Mesenchymal stem cell (in vitro differentiated cells and primary cell): ENCODE results near the gene C19orf85.

Experiments used
- DNase-seq: peaks from one replicate; pipeline ENCODE4 v3.0.0-alpha.2; 2013
- H2AFZ ChIP-seq: one replicate; pipeline ENCODE4 v1.6.1; 2013; ENCODE audit warnings: low read depth, mild to moderate bottlenecking, control low read depth, inconsistent platforms, low read length, moderate library complexity
- H2AK5ac ChIP-seq: 2 replicates; pipeline ENCODE4 v1.6.1; 2013; ENCODE audit warnings: low read length, moderate library complexity, mild to moderate bottlenecking, inconsistent platforms; ENCODE audit not compliant: severe bottlenecking
- H2BK120ac ChIP-seq: one replicate; pipeline ENCODE4 v1.6.1; 2013; ENCODE audit warnings: low read depth, mild to moderate bottlenecking, inconsistent platforms, low read length, moderate library complexity
- H2BK12ac ChIP-seq, 2 experiments: one replicate each; pipeline ENCODE4 v1.6.1; 2013; ENCODE audit warnings: inconsistent platforms in 2 of 2, low read length in 2 of 2, mild to moderate bottlenecking in 2 of 2, moderate library complexity in 2 of 2, control low read depth in 1 of 2
- H2BK15ac ChIP-seq: one replicate; pipeline ENCODE4 v1.6.1; 2013; ENCODE audit warnings: mild to moderate bottlenecking, low read depth, inconsistent platforms; ENCODE audit not compliant: poor library complexity, severe bottlenecking
- H2BK5ac ChIP-seq: 2 replicates; pipeline ENCODE4 v1.6.1; 2013; ENCODE audit warnings: low read depth, mild to moderate bottlenecking, low read length, control low read depth, inconsistent platforms; ENCODE audit not compliant: poor library complexity, severe bottlenecking
- H3K14ac ChIP-seq, 2 experiments: one replicate each; pipeline ENCODE4 v1.6.1; 2013; ENCODE audit warnings: inconsistent platforms in 2 of 2, low read length in 2 of 2, control low read depth in 1 of 2, mild to moderate bottlenecking in 1 of 2, moderate library complexity in 1 of 2
- H3K18ac ChIP-seq, 2 experiments: one replicate each; pipeline ENCODE4 v1.6.1; 2013; ENCODE audit warnings: inconsistent platforms in 2 of 2, low read length in 2 of 2, control low read depth in 1 of 2, low read depth in 1 of 2, mild to moderate bottlenecking in 1 of 2
- H3K23ac ChIP-seq, 2 experiments: one replicate each; pipeline ENCODE4 v1.6.1; 2013; ENCODE audit warnings: inconsistent platforms in 2 of 2, low read length in 2 of 2, mild to moderate bottlenecking in 2 of 2, moderate library complexity in 2 of 2, control low read depth in 1 of 2
- H3K27ac ChIP-seq: 2 replicates; pipeline ENCODE4 v1.5.1; 2013; ENCODE audit warnings: mild to moderate bottlenecking, moderate library complexity, low read length, control low read depth, inconsistent platforms; ENCODE audit not compliant: poor library complexity, severe bottlenecking
- H3K27me3 ChIP-seq, 2 experiments: 2 replicates each; pipeline versions ENCODE4 v1.6.1 to v1.7.0; 2013; ENCODE audit warnings: low read length in 2 of 2, mild to moderate bottlenecking in 2 of 2, moderate library complexity in 2 of 2, control low read depth in 1 of 2, inconsistent platforms in 1 of 2; ENCODE audit not compliant: control insufficient read depth in 1 of 2, insufficient read depth in 1 of 2
- H3K36me3 ChIP-seq, 2 experiments: 2 replicates each; pipeline versions ENCODE4 v1.6.1 to v1.7.0; 2013; ENCODE audit warnings: low read length in 2 of 2, control low read depth in 1 of 2, inconsistent platforms in 1 of 2, low read depth in 1 of 2, mild to moderate bottlenecking in 1 of 2; ENCODE audit not compliant: insufficient read depth in 2 of 2, control insufficient read depth in 1 of 2
- H3K4ac ChIP-seq, 2 experiments: one replicate each; pipeline ENCODE4 v1.6.1; 2013; ENCODE audit warnings: inconsistent platforms in 2 of 2, low read length in 2 of 2, mild to moderate bottlenecking in 2 of 2, moderate library complexity in 2 of 2, control low read depth in 1 of 2, low read depth in 1 of 2
- H3K4me1 ChIP-seq: 2 replicates; pipeline ENCODE4 v1.6.1; 2013; ENCODE audit warnings: low read depth, low read length, control low read depth; ENCODE audit not compliant: control insufficient read depth, insufficient read depth
- H3K4me2 ChIP-seq: 2 replicates; pipeline ENCODE4 v1.6.1; 2013; ENCODE audit warnings: low read length, mild to moderate bottlenecking, inconsistent platforms; ENCODE audit not compliant: poor library complexity, severe bottlenecking
- H3K4me3 ChIP-seq, 2 experiments: 2 replicates each; pipeline versions ENCODE4 v1.5.1 to v1.7.0; 2013; ENCODE audit warnings: low read length in 2 of 2, mild to moderate bottlenecking in 2 of 2, control low read depth in 1 of 2, low read depth in 1 of 2; ENCODE audit not compliant: insufficient read depth in 1 of 2
- H3K79me1 ChIP-seq: replicated peaks from 2 replicates; pipeline ENCODE4 v1.6.1; 2013; ENCODE audit warnings: mild to moderate bottlenecking, control low read depth, low read length, inconsistent platforms; ENCODE audit not compliant: poor library complexity, severe bottlenecking
- H3K9ac ChIP-seq: 2 replicates; pipeline ENCODE4 v1.7.0; 2013; ENCODE audit warnings: mild to moderate bottlenecking, low read length, moderate library complexity
- H3K9me3 ChIP-seq: 2 replicates; pipeline ENCODE4 v1.7.0; 2013; ENCODE audit warnings: mild to moderate bottlenecking, low read length; ENCODE audit not compliant: control insufficient read depth
- H4K8ac ChIP-seq: one replicate; pipeline ENCODE4 v1.6.1; 2013; ENCODE audit warnings: inconsistent platforms, mild to moderate bottlenecking, low read length, moderate library complexity
- H4K91ac ChIP-seq: one replicate; pipeline ENCODE4 v1.6.1; 2013; ENCODE audit warnings: mild to moderate bottlenecking, low read length, inconsistent platforms
- WGBS: methylation state at CpG from one replicate; pipeline ENCODE4 v1.1.7; 2013; ENCODE audit warnings: mixed read lengths; 5-methylcytosine and 5-hydroxymethylcytosine counted together

C19orf85 gene

GRCh38 chr19:55434356-55434919, 30.1 kb downstream of the C19orf85 start:
- Histone ChIP-seq H2AK5ac (no peak overlapping the region), H2BK12ac (no peak overlapping the region), H2AFZ (no peak overlapping the region), H3K23ac (peak overlapping the region in 1 of 2 experiments; percentile 73), H3K36me3 (no peaks in the 10 kb centered on the region), H3K14ac (peak overlapping the region in 1 of 2 experiments; percentile 46), H4K8ac (no peak overlapping the region), H3K27ac (no peak overlapping the region), H3K4me2 (no peak overlapping the region), H3K79me1 (no peaks in the 10 kb centered on the region), H4K91ac (peak overlapping the region; percentile 49), H3K4me1 (peaks cover 9% of the 10 kb centered on the region), H2BK5ac (no peak overlapping the region), H3K9me3 (peaks cover 5% of the 10 kb centered on the region), H2BK120ac (no peak overlapping the region), H3K4me3 (peak overlapping the region in 1 of 2 experiments; percentile 20), H3K9ac (no peak overlapping the region), H3K18ac (peak overlapping the region in 1 of 2 experiments; percentile 38), H3K27me3 (peaks cover 13 to 72% of the 10 kb centered on the region in 2 experiments), H3K4ac (no peak overlapping the region), H2BK15ac (no peak overlapping the region)
- 84% methylated on average over 4 of the region's 4 CpGs for WGBS
- no peak for DNase-seq

DNA sequence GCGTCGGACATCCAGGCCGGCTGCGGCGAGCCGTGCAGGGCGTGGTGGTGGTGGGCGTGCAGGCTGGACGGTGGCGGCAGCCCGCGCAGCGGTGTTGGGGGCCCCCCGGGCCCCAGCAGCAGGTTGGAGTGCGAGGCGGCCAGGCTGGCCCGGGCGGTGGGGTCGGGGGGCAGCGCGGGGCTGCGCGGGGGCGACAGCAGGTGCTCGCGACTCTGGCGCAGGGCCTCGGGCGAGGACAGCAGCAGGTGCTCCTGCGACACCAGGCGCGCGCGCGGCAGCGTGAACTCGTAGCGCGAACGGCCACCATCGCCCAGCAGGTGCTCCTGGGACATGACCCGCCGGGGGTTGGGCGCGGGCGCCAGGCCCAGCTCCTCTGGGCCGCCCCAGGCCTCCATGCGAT, 31.3 kb downstream of the C19orf85 start:
- Histone ChIP-seq H3K4me1 (peaks cover 9% of the 10 kb centered on the region), H3K9me3 (peaks cover 5% of the 10 kb centered on the region), H3K18ac (no peak overlapping the region), H3K23ac (no peak overlapping the region), H2BK12ac (no peak overlapping the region), H3K27ac (no peak overlapping the region), H2BK5ac (no peak overlapping the region), H2AK5ac (no peak overlapping the region), H4K91ac (no peak overlapping the region), H3K4me2 (no peak overlapping the region), H3K27me3 (peaks cover 5 to 70% of the 10 kb centered on the region in 2 experiments), H2BK120ac (no peak overlapping the region), H3K79me1 (no peaks in the 10 kb centered on the region), H3K14ac (no peak overlapping the region), H2AFZ (no peak overlapping the region), H4K8ac (no peak overlapping the region), H2BK15ac (no peak overlapping the region), H3K4ac (no peak overlapping the region), H3K36me3 (no peaks in the 10 kb centered on the region), H3K9ac (no peak overlapping the region), H3K4me3 (no peak overlapping the region)
- no peak for DNase-seq
- WGBS = 92% methylated on average over 48 of the region's 48 CpGs

- Histone ChIP-seq H2BK120ac (no peak overlapping the region), H3K4ac (no peak overlapping the region), H2AK5ac (no peak overlapping the region), H4K91ac (no peak overlapping the region), H2BK12ac (no peak overlapping the region), H2BK15ac (no peak overlapping the region), H3K9me3 (peaks cover 5% of the 10 kb centered on the region), H4K8ac (no peak overlapping the region), H3K23ac (no peak overlapping the region), H3K4me1 (peaks cover 6% of the 10 kb centered on the region), H3K36me3 (no peaks in the 10 kb centered on the region), H3K14ac (no peak overlapping the region), H2BK5ac (no peak overlapping the region), H3K4me3 (no peak overlapping the region), H2AFZ (no peak overlapping the region), H3K9ac (no peak overlapping the region), H3K27me3 (peaks cover 4 to 66% of the 10 kb centered on the region in 2 experiments), H3K18ac (no peak overlapping the region), H3K79me1 (no peaks in the 10 kb centered on the region), H3K4me2 (no peak overlapping the region), H3K27ac (no peak overlapping the region)
- WGBS = 81% methylated on average over 14 of the region's 14 CpGs
- DNase-seq = no peak
Measured at GRCh38 chr19:55432241-55432959, 32.2 kb downstream of the C19orf85 start.

DNA sequence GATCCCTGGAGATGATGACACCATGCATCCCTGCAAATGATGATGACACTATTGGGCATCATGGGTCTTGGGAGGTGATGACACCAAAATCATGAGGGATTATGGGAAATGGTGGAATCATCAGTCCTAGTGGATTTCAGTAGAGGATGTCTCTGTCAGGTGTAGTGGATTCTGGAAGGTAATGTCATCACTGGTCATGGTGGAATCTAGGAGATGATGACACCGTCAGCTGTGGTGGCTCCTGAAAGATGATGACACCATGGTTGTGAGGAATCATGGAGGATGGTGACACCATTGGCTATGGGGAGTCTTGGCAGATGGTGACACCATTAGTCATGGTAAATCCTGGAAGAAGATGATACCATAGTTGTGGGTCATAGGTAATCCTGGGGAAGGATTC, 33.4 kb downstream of the C19orf85 start:
- H2BK5ac ChIP-seq = no peak overlapping the region
- no peaks in the 10 kb centered on the region for H3K79me1 ChIP-seq
- peaks cover 6% of the 10 kb centered on the region for H3K4me1 ChIP-seq
- no peak overlapping the region for H3K14ac ChIP-seq
- H4K91ac ChIP-seq = no peak overlapping the region
- WGBS = 67% methylated on average over 1 of the region's 1 CpG
- no peak overlapping the region for H2AK5ac ChIP-seq
- H3K18ac ChIP-seq = no peak overlapping the region
- no peak for DNase-seq
- H2BK120ac ChIP-seq = no peak overlapping the region
- no peak overlapping the region for H3K27ac ChIP-seq
- no peak overlapping the region for H4K8ac ChIP-seq
- no peak overlapping the region for H2AFZ ChIP-seq
- no peak overlapping the region for H2BK12ac ChIP-seq
- H3K27me3 ChIP-seq = peaks cover 4 to 64% of the 10 kb centered on the region in 2 experiments
- no peak overlapping the region for H3K4ac ChIP-seq
- no peak overlapping the region for H3K9ac ChIP-seq
- no peak overlapping the region for H3K4me3 ChIP-seq
- peaks cover 5% of the 10 kb centered on the region for H3K9me3 ChIP-seq
- H3K23ac ChIP-seq = no peak overlapping the region
- no peaks in the 10 kb centered on the region for H3K36me3 ChIP-seq
- H3K4me2 ChIP-seq = no peak overlapping the region
- H2BK15ac ChIP-seq = no peak overlapping the region
